ENCODE results near the gene ZNF410.

DNA sequence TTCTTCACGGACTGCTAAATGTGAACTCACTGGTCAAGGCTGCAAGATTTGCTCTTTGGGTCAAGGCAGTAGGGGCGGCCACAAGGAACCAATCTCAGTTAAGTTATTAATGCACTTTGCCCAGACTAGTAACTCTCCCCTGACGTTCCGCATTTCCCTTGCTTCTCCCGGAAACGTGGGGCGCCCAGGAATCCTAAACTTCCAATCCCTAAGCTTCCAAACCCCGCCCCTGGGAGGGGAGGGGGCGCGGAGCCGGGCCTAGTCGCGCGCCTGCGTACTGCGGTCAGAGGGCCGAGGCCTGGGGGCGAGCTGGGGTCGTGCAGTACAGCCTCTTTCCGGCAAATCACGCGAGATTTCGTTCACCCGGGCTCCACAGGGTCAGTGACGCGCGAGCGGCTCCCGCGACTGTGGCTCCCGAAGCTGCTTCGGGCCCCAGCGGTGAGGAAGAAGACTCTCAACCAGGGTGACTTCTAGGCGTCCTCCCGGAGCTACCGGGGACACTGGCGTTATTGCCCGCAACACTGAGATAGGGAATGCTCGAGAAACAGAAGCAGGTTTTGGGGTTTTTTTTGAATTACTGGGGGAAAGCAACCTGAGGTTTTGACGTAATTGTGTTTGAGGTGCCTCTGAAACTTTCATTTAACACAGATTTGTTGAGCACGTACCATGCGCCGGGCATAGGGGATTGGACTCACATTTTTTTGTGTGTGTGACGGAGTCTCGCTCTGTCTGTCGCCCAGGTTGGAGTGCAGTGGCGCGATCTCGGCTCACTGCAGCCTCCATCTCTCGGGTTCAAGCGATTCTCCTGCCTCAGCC, 34.9 kb upstream of the ZNF410 start, which contains the start of gene PTGR2:
- TF ChIP-seq, protein P1, sequence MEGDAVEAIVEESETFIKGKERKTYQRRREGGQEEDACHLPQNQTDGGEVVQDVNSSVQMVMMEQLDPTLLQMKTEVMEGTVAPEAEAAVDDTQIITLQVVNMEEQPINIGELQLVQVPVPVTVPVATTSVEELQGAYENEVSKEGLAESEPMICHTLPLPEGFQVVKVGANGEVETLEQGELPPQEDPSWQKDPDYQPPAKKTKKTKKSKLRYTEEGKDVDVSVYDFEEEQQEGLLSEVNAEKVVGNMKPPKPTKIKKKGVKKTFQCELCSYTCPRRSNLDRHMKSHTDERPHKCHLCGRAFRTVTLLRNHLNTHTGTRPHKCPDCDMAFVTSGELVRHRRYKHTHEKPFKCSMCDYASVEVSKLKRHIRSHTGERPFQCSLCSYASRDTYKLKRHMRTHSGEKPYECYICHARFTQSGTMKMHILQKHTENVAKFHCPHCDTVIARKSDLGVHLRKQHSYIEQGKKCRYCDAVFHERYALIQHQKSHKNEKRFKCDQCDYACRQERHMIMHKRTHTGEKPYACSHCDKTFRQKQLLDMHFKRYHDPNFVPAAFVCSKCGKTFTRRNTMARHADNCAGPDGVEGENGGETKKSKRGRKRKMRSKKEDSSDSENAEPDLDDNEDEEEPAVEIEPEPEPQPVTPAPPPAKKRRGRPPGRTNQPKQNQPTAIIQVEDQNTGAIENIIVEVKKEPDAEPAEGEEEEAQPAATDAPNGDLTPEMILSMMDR (IDR thresholded peaks at IDR 0.05) = peak in 3 of 6 experiments; percentile 40 to 48 (median 42)
- peak; percentile 75 to 79 for TF ChIP-seq POLR2A (IDR thresholded peaks at IDR 0.05)
